Uterus (tissue), 2 donors: ENCODE data around the gene ZNF831.

Experiments used
- CTCF ChIP-seq, 4 experiments: fragments of 200-600 bp in 2 of 4; fragments of 450-650 bp in 2 of 4; sonication (generic) in 2 of 4; IDR thresholded peaks; one replicate each; pipeline ENCODE4 v1.5.1; 2016 to 2019; ENCODE audit warnings: antibody characterized with exemption in 4 of 4, mild to moderate bottlenecking in 2 of 4, moderate library complexity in 1 of 4
- POLR2A ChIP-seq, 2 donors: fragments of 450-650 bp; IDR thresholded peaks; one replicate each; pipeline ENCODE4 v1.6.1; 2016; ENCODE audit warnings: antibody characterized with exemption in 2 of 2, mild to moderate bottlenecking in 1 of 2, moderate library complexity in 1 of 2

DNA sequence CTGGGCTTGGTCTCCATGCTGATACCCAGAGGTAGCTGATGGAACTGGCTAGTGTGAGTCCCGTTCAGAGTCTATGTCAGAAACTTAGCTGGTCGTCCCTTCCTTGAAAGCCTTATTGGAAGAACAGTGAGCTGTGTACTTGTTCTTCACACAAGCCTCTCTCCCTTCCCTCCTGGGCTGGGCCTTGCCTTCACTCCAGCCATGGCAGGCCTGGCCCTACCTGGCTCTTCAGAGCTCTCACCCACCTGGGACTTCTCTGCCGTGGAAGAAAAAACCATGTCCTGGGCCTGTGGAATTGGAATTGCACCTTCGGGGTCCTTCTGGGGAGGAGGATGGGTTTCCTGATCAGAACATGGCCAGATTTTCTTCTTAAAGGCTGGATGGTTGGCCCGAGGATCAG lies 20.3 kb upstream of the ZNF831 start:
- TF ChIP-seq CTCF (IDR thresholded peaks at IDR 0.05) (no peak), POLR2A (IDR thresholded peaks at IDR 0.05) (no peak)
